Peyer's patch (tissue), 4 donors: ENCODE results near the gene CEP120.

ENCODE experiments used
- CTCF ChIP-seq, 6 experiments: fragments of 450-650 bp in 4 of 6; fragments of 200-600 bp in 2 of 6; sonication (generic) in 1 of 6; IDR thresholded peaks; one replicate each; pipeline ENCODE4 v1.5.1; 2017 to 2019; ENCODE audit warnings: antibody characterized with exemption in 6 of 6, mild to moderate bottlenecking in 3 of 6, moderate library complexity in 1 of 6
- POLR2A ChIP-seq, 2 donors: fragments of 450-650 bp; IDR thresholded peaks; one replicate each; pipeline ENCODE4 v1.5.1; 2017; ENCODE audit warnings: antibody characterized with exemption in 2 of 2, mild to moderate bottlenecking in 2 of 2, moderate library complexity in 2 of 2

DNA sequence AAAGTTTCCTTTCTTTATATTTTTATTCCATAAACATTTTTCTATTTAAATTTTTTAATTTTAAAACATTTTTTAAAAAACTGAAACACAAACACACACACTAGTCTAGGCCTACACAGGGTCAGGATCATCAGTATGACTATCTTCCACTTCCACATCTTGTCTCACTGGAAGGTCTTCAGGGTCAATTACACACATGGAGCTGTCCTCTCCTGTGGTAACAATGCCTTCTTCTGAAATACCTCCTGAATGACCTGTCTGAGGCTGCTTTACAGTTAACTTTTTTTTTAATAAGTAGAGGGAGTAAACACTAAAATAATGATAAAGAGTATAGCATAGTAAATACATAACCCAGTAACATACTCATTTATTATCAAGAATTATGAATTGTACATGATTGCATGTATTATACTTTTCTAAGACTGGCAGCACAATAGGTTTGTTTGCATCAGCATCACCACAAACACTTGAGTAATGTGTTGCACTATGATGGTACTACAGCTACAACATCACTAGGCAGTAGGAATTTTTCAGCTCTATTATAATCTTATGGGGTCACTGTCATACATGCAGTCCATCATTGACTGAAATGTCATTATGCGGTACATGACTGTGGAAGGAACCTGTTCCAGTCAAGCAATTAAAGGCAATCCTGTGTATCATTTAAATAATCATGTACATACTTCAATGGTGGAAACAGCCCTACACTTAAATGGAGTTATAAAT, 17.4 kb upstream of the CEP120 start:
- TF ChIP-seq POLR2A (IDR thresholded peaks at IDR 0.05) (no peak), CTCF (IDR thresholded peaks at IDR 0.05) (no peak)
